Endothelial cell (in vitro differentiated cells): ENCODE measurements around the gene FDCSP. TPM values are rescaled to one million over a fixed set of nuclear protein-coding genes. Genes with fewer than 3 reads are reported as not detected.

Experiments used
- DNase-seq: peaks from one replicate; pipeline ENCODE4 v3.0.0; 2021; ENCODE audit warnings: low spot score
- H3K27ac Mint-ChIP-seq: one replicate; pipeline ENCODE4 v1.8.0; 2021; ENCODE audit warnings: mixed read lengths, inconsistent platforms; ENCODE audit not compliant: unreplicated experiment
- H3K27me3 Mint-ChIP-seq: one replicate; pipeline ENCODE4 v1.8.0; 2021; ENCODE audit warnings: mild to moderate bottlenecking, moderate library complexity, mixed read lengths, inconsistent platforms; ENCODE audit not compliant: unreplicated experiment
- H3K36me3 Mint-ChIP-seq: one replicate; pipeline ENCODE4 v1.8.0; 2021; ENCODE audit warnings: mild to moderate bottlenecking, low read depth, mixed read lengths, inconsistent platforms; ENCODE audit not compliant: unreplicated experiment
- H3K4me1 Mint-ChIP-seq: one replicate; pipeline ENCODE4 v1.8.0; 2021; ENCODE audit warnings: mild to moderate bottlenecking, mixed read lengths, inconsistent platforms; ENCODE audit not compliant: unreplicated experiment
- H3K4me3 Mint-ChIP-seq: one replicate; pipeline ENCODE4 v1.8.0; 2021; ENCODE audit warnings: mild to moderate bottlenecking, mixed read lengths, inconsistent platforms; ENCODE audit not compliant: unreplicated experiment
- H3K9me3 Mint-ChIP-seq: one replicate; pipeline ENCODE4 v1.8.0; 2021; ENCODE audit warnings: mixed read lengths, inconsistent platforms; ENCODE audit not compliant: unreplicated experiment
- long read RNA-seq: library from polyadenylated mRNA; unstranded; transcript quantifications from one replicate; pipeline ENCODE4 v2.0.0, GENCODE V29; 2020; ENCODE audit not compliant: unreplicated experiment
- total RNA-seq: library from RNA; stranded (reverse); fragmentation: NEBNext Ultra II Directional; extraction: Animal tissue kit (Norgen Biotek cat#: 25700); gene quantifications from one replicate; pipeline ENCODE4 v1.2.1, GENCODE V29; 2021; ENCODE audit not compliant: unreplicated experiment
- TF ChIP-seq, protein P1 (sequence below): fragments of 200-600 bp; sonication (generic); IDR thresholded peaks from one replicate; pipeline ENCODE4 v1.5.0; 2021; ENCODE audit warnings: antibody characterized with exemption; ENCODE audit not compliant: unreplicated experiment

FDCSP gene
- not detected for total RNA-seq
- long read RNA-seq, result 0 reads

DNA sequence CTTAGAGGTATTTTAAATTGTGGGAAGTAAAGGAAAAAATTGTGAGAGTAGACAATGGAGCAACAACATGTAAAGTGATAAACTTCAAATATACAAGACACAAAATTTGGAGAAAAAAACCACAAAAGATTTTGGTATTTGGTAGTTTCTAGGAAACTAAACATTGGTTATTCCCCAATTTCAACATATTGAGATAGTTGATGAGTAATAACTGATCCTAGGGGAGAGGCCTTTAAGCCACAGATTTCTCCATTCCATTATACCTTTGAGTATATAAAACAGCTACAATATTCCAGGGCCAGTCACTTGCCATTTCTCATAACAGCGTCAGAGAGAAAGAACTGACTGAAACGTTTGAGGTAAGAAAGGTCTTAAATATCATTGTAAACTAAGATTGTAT is at the start of gene FDCSP:
Gene FDCSP, plus strand, starts transcription at position 301 of the 400 bp plus-strand sequence. CDS start 5,071 bp downstream, outside the sequence.
- Mint-ChIP-seq H3K36me3 (no peaks in the 10 kb centered on the region), H3K4me1 (no peaks in the 10 kb centered on the region), H3K9me3 (no peaks in the 10 kb centered on the region), H3K4me3 (no peak within 1 kb of the TSS), H3K27ac (no peak within 1 kb of the TSS), H3K27me3 (no peaks in the 10 kb centered on the region)
- no peak for DNase-seq
- TF ChIP-seq, protein P1, sequence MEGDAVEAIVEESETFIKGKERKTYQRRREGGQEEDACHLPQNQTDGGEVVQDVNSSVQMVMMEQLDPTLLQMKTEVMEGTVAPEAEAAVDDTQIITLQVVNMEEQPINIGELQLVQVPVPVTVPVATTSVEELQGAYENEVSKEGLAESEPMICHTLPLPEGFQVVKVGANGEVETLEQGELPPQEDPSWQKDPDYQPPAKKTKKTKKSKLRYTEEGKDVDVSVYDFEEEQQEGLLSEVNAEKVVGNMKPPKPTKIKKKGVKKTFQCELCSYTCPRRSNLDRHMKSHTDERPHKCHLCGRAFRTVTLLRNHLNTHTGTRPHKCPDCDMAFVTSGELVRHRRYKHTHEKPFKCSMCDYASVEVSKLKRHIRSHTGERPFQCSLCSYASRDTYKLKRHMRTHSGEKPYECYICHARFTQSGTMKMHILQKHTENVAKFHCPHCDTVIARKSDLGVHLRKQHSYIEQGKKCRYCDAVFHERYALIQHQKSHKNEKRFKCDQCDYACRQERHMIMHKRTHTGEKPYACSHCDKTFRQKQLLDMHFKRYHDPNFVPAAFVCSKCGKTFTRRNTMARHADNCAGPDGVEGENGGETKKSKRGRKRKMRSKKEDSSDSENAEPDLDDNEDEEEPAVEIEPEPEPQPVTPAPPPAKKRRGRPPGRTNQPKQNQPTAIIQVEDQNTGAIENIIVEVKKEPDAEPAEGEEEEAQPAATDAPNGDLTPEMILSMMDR, result no peak

DNA sequence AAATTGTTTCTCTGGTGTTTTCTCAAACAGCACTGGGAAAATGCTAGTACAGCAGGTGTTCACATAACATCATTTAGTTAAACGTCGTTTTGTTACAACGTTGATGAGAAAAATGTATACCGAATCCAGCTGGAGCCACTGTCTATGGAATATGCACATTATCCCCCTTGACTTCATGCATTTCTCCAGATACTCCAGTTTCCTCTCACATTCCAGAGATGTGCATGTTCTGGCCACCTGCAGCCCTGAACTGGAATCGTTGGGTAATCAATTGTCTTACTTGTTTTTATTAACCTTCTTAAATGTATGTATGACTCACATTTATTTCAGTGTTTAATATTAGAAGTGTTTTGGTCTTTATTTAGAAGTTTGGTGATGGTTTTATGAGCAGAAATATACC is 48.8 kb upstream of the FDCSP start:
- TF ChIP-seq, protein P1, result no peak
- H3K27me3 Mint-ChIP-seq, result no peaks in the 10 kb centered on the region
- H3K36me3 Mint-ChIP-seq, result no peaks in the 10 kb centered on the region
- H3K9me3 Mint-ChIP-seq, result no peaks in the 10 kb centered on the region
- no peak overlapping the region for H3K27ac Mint-ChIP-seq
- H3K4me3 Mint-ChIP-seq, result no peak overlapping the region
- no peak for DNase-seq
- no peaks in the 10 kb centered on the region for H3K4me1 Mint-ChIP-seq

DNA sequence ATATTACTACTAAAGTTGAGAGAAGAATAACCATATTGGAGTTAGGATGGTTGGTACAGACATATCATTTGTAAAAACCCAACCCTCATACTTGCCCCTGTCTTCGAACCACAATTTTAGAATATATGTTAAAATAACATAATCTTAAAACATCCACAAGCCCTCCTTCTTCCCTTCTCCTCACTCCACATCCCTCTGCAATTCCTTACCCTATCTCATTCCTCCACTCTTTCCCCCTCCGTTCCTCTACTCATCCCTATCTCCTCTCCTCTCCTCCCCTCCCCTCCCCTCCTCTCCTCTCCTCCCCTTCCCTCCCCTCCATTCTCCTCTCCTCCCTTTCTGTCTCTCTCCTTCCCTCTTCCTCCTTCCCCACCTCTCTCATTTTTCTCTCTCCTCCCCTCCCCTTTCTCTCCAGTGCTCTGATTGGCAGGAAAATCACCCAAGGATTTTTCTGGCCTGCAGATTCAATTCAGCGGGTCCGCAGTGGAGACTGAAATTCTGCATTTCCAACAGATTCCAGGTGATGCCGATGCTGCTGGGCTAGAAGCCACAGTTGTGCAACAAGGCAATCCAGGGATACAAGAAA is 47.8 kb upstream of the FDCSP start:
- Mint-ChIP-seq H3K27ac (no peak overlapping the region), H3K4me1 (no peaks in the 10 kb centered on the region), H3K27me3 (no peaks in the 10 kb centered on the region), H3K36me3 (no peaks in the 10 kb centered on the region), H3K9me3 (no peaks in the 10 kb centered on the region), H3K4me3 (no peak overlapping the region)
- no peak for DNase-seq
- TF ChIP-seq, protein P1, result no peak

DNA sequence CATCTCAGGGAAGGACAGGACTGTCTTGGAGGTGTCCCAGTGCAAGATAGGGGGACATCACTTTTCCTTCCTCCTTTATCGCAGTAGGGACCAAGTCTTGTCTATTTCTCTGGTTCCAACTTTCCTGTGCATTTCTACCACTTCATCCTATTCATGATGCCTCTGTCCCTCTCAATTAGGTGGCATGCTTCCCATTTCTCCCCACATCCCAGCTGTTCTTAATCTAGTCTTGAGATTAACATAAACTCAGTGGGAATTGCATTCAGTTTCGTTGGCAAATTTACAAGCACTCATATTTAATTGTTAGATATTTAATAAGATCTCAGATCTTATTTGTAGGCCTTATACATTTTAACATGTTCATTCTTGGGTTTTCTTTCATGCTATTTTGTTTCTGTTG is 46.1 kb upstream of the FDCSP start:
- no peaks in the 10 kb centered on the region for H3K4me1 Mint-ChIP-seq
- no peak for DNase-seq
- no peaks in the 10 kb centered on the region for H3K9me3 Mint-ChIP-seq
- H3K27me3 Mint-ChIP-seq, result no peaks in the 10 kb centered on the region
- no peak overlapping the region for H3K4me3 Mint-ChIP-seq
- no peak overlapping the region for H3K27ac Mint-ChIP-seq
- H3K36me3 Mint-ChIP-seq, result no peaks in the 10 kb centered on the region
- TF ChIP-seq, protein P1, result no peak

DNA sequence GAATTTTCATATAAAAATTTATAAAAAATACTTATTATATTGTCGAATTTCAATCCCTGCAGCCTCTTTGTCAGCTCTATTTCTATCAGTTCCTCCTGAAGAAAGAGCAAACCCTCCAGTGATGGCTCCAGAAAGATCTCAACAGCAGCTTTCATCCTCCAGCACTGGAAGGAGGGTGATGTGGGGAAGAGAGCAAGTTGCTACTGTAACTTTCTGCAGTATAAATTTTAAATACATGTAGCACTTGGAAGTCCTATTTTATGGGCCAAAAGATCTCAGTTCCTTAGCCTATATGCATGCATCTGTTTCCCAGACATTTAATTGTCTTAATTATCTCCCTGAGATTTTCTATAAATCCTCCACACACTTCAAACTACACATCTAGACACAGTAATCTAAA is 44.1 kb upstream of the FDCSP start:
- Mint-ChIP-seq H3K9me3 (no peaks in the 10 kb centered on the region), H3K4me3 (no peak overlapping the region), H3K27ac (no peak overlapping the region), H3K36me3 (no peaks in the 10 kb centered on the region), H3K27me3 (no peaks in the 10 kb centered on the region), H3K4me1 (no peaks in the 10 kb centered on the region)
- TF ChIP-seq, protein P1, result no peak
- DNase-seq, result no peak
